ENCODE data around the gene SETSIP. TPM values are rescaled to one million over a fixed set of nuclear protein-coding genes. Genes with fewer than 3 reads are reported as not detected.

Gene SETSIP
- total RNA-seq: not detected
- not detected for polyA plus RNA-seq

DNA sequence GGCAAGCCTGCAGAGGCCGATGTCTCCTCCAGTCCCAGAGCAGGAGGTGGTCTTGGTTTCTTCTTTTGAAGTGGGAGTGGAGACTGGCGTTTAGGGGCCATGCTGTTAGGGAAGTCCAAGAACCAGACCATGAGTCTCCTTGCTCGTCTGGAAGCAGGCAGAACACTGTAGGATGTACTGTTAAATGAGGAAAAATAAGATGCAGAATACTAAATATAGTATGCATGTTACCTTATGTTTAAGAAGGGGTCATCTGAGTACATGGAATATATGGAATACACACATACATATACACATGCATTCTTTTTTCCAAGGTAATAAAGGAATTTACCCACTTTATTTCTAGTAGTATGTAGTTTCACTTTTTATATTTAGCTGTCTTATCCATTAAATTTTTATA lies at the start of gene SETSIP:
SETSIP (minus strand) TSS at position 101 of the 400 bp plus-strand sequence; CDS start at position 101, 0 bp downstream.
- H3K9me3 Mint-ChIP-seq: no peaks in the 10 kb centered on the region
- no peaks in the 10 kb centered on the region for H3K9me3 ChIP-seq (ENCODE audit: control insufficient read depth in 1 of 2, low read length in 2 of 2)
- peak within 1 kb of the TSS in 1 of 7 donors; percentile 68 for H3K27ac Mint-ChIP-seq
- no peaks in the 10 kb centered on the region for H3K27me3 Mint-ChIP-seq
- H3K36me3 ChIP-seq (ENCODE audit: insufficient read depth, low read length): no peaks in the 10 kb centered on the region
- no peak within 1 kb of the TSS for H3K4me3 ChIP-seq (ENCODE audit: low read length in 2 of 2)
- peaks cover 6 to 10% (median 7%) of the 10 kb centered on the region in 4 donors for H3K4me1 Mint-ChIP-seq
- H3K4me3 Mint-ChIP-seq: no peak within 1 kb of the TSS
- no peaks in the 10 kb centered on the region for H3K27me3 ChIP-seq (ENCODE audit: insufficient read depth, low read length)
- intact Hi-C loops (cut with micrococcal nuclease): no loop called here
- peaks cover 0 to 2% of the 10 kb centered on the region in 2 donors for H3K36me3 Mint-ChIP-seq
- no peaks in the 10 kb centered on the region for H3K4me1 ChIP-seq (ENCODE audit: insufficient read depth, low read length)
- no peak within 1 kb of the TSS for H3K27ac ChIP-seq (ENCODE audit: low read depth, low read length)
- no peak for DNase-seq
- ChIA-PET POLR2A (ENCODE audit: partially characterized antibody) (no interaction called here), CTCF (ENCODE audit: partially characterized antibody) (no interaction called here)

- Histone ChIP-seq H3K27me3 (ENCODE audit: insufficient read depth, low read length) (no peaks in the 10 kb centered on the region), H3K36me3 (ENCODE audit: insufficient read depth, low read length) (no peaks in the 10 kb centered on the region), H3K4me1 (ENCODE audit: insufficient read depth, low read length) (no peaks in the 10 kb centered on the region), H3K4me3 (ENCODE audit: low read length in 2 of 2) (no peak overlapping the region), H3K9me3 (ENCODE audit: control insufficient read depth in 1 of 2, low read length in 2 of 2) (no peaks in the 10 kb centered on the region), H3K27ac (ENCODE audit: low read depth, low read length) (no peak overlapping the region)
- no peaks in the 10 kb centered on the region for H3K27me3 Mint-ChIP-seq
- H3K36me3 Mint-ChIP-seq: peaks cover 2 to 12% of the 10 kb centered on the region in 2 donors
- H3K4me3 Mint-ChIP-seq: peak overlapping the region in 7 of 8 donors; percentile 3 to 73 (median 59)
- intact Hi-C loops (cut with micrococcal nuclease): no loop called here
- peak in 1 of 5 donors; percentile 4 for DNase-seq
- ChIA-PET CTCF (ENCODE audit: partially characterized antibody) (interaction anchor here (1.3 kb wide), 1 partner anchor 127 kb away, joined by 3 read pairs; no protein-coding TSS in a partner anchor), POLR2A (ENCODE audit: partially characterized antibody) (no interaction called here)
- peaks cover 1 to 8% (median 6%) of the 10 kb centered on the region in 4 donors for H3K4me1 Mint-ChIP-seq
- H3K9me3 Mint-ChIP-seq: no peaks in the 10 kb centered on the region
- H3K27ac Mint-ChIP-seq: peak overlapping the region in 3 of 7 donors; percentile 7 to 48 (median 21)
These were observed 48.7 kb upstream of the SETSIP start for GRCh38 chr1:92123868-92124267.

GRCh38 chr1:92118826-92119225 lies 43.6 kb upstream of the SETSIP start:
- CTCF ChIA-PET (ENCODE audit: partially characterized antibody): no interaction called here

GRCh38 chr1:92117526-92117925 lies 42.3 kb upstream of the SETSIP start:
- intact Hi-C loops (cut with micrococcal nuclease): no loop called here
- no peak for DNase-seq
- Mint-ChIP-seq H3K4me3 (no peak overlapping the region), H3K36me3 (peaks cover 2 to 3% of the 10 kb centered on the region in 2 donors), H3K4me1 (peaks cover 0 to 6% (median 5%) of the 10 kb centered on the region in 4 donors), H3K9me3 (peaks cover 0 to 3% (median 0%) of the 10 kb centered on the region in 8 donors), H3K27me3 (no peaks in the 10 kb centered on the region), H3K27ac (peak overlapping the region in 1 of 7 donors; percentile 73)
- Histone ChIP-seq H3K36me3 (ENCODE audit: insufficient read depth, low read length) (no peaks in the 10 kb centered on the region), H3K27ac (ENCODE audit: low read depth, low read length) (no peak overlapping the region), H3K4me1 (ENCODE audit: insufficient read depth, low read length) (no peaks in the 10 kb centered on the region), H3K4me3 (ENCODE audit: low read length in 2 of 2) (no peak overlapping the region), H3K27me3 (ENCODE audit: insufficient read depth, low read length) (no peaks in the 10 kb centered on the region), H3K9me3 (ENCODE audit: control insufficient read depth in 1 of 2, low read length in 2 of 2) (no peaks in the 10 kb centered on the region)
- ChIA-PET CTCF (ENCODE audit: partially characterized antibody) (no interaction called here), POLR2A (ENCODE audit: partially characterized antibody) (no interaction called here)

More at GRCh38 chr1:92118826-92119225, 43.6 kb upstream of the SETSIP start:
- no peak overlapping the region for H3K27ac ChIP-seq (ENCODE audit: low read depth, low read length)
- H3K9me3 ChIP-seq (ENCODE audit: control insufficient read depth in 1 of 2, low read length in 2 of 2): no peaks in the 10 kb centered on the region
- no peak overlapping the region for H3K4me3 Mint-ChIP-seq
- H3K27ac Mint-ChIP-seq: no peak overlapping the region
- no peak overlapping the region for H3K4me3 ChIP-seq (ENCODE audit: low read length in 2 of 2)
- POLR2A ChIA-PET (ENCODE audit: partially characterized antibody): no interaction called here
- H3K36me3 ChIP-seq (ENCODE audit: insufficient read depth, low read length): no peaks in the 10 kb centered on the region
- intact Hi-C loops (cut with micrococcal nuclease): no loop called here
- H3K9me3 Mint-ChIP-seq: peaks cover 0 to 3% (median 0%) of the 10 kb centered on the region in 8 donors
- peaks cover 2 to 7% (median 6%) of the 10 kb centered on the region in 4 donors for H3K4me1 Mint-ChIP-seq
- no peaks in the 10 kb centered on the region for H3K27me3 ChIP-seq (ENCODE audit: insufficient read depth, low read length)
- DNase-seq: no peak
- H3K4me1 ChIP-seq (ENCODE audit: insufficient read depth, low read length): no peaks in the 10 kb centered on the region
- no peaks in the 10 kb centered on the region for H3K27me3 Mint-ChIP-seq
- peaks cover 0 to 5% of the 10 kb centered on the region in 2 donors for H3K36me3 Mint-ChIP-seq

- H3K4me3 Mint-ChIP-seq: no peak overlapping the region
- Histone ChIP-seq H3K9me3 (ENCODE audit: control insufficient read depth in 1 of 2, low read length in 2 of 2) (no peaks in the 10 kb centered on the region), H3K27me3 (ENCODE audit: insufficient read depth, low read length) (no peaks in the 10 kb centered on the region), H3K36me3 (ENCODE audit: insufficient read depth, low read length) (no peaks in the 10 kb centered on the region), H3K4me1 (ENCODE audit: insufficient read depth, low read length) (no peaks in the 10 kb centered on the region), H3K27ac (ENCODE audit: low read depth, low read length) (no peak overlapping the region), H3K4me3 (ENCODE audit: low read length in 2 of 2) (no peak overlapping the region)
- POLR2A ChIA-PET (ENCODE audit: partially characterized antibody): no interaction called here
- no peaks in the 10 kb centered on the region for H3K9me3 Mint-ChIP-seq
- H3K27me3 Mint-ChIP-seq: no peaks in the 10 kb centered on the region
- H3K4me1 Mint-ChIP-seq: no peaks in the 10 kb centered on the region
- H3K27ac Mint-ChIP-seq: no peak overlapping the region
- intact Hi-C loops (cut with micrococcal nuclease): no loop called here
- CTCF ChIA-PET (ENCODE audit: partially characterized antibody): no interaction called here
- peaks cover 16 to 24% of the 10 kb centered on the region in 2 donors for H3K36me3 Mint-ChIP-seq
- DNase-seq: no peak
These were observed 33.4 kb upstream of the SETSIP start for GRCh38 chr1:92108631-92109030.

GRCh38 chr1:92105546-92106081 lies 30.4 kb upstream of the SETSIP start:
- Mint-ChIP-seq H3K27ac (no peak overlapping the region), H3K27me3 (no peaks in the 10 kb centered on the region), H3K4me3 (no peak overlapping the region), H3K9me3 (no peaks in the 10 kb centered on the region), H3K4me1 (no peaks in the 10 kb centered on the region), H3K36me3 (peaks cover 23 to 34% of the 10 kb centered on the region in 2 donors)
- Histone ChIP-seq H3K27ac (ENCODE audit: low read depth, low read length) (no peak overlapping the region), H3K4me3 (ENCODE audit: low read length in 2 of 2) (no peak overlapping the region), H3K9me3 (ENCODE audit: control insufficient read depth in 1 of 2, low read length in 2 of 2) (no peaks in the 10 kb centered on the region), H3K27me3 (ENCODE audit: insufficient read depth, low read length) (no peaks in the 10 kb centered on the region), H3K36me3 (ENCODE audit: insufficient read depth, low read length) (no peaks in the 10 kb centered on the region), H3K4me1 (ENCODE audit: insufficient read depth, low read length) (no peaks in the 10 kb centered on the region)
- intact Hi-C loops (cut with micrococcal nuclease): no loop called here
- ChIA-PET CTCF (ENCODE audit: partially characterized antibody) (interaction anchor here (0.6 kb wide), 1 partner anchor 16 kb away, joined by 3 read pairs; no protein-coding TSS in a partner anchor), POLR2A (ENCODE audit: partially characterized antibody) (no interaction called here)
- no peak for DNase-seq

DNA sequence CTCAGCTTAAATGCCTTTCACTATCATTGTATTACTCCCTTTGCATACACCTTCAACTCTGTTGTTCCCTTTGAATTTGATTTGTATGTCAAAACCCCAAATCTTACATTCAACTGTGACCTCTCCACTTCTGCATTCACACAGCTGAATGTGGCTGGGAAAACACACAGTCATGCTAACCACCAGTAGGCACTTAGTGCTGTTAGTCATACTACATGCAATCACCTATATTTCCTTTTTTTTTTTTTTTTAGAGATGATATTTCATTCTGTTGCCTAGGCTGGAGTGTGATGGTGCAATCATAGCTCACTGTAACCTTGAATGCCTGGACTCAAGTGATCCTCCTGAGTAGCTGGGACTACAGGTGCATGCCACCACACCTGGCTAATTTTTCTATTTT lies 21.1 kb upstream of the SETSIP start:
- peaks cover 2 to 31% of the 10 kb centered on the region in 2 donors for H3K36me3 Mint-ChIP-seq
- ChIA-PET POLR2A (ENCODE audit: partially characterized antibody) (no interaction called here), CTCF (ENCODE audit: partially characterized antibody) (no interaction called here)
- no peaks in the 10 kb centered on the region for H3K4me1 ChIP-seq (ENCODE audit: insufficient read depth, low read length)
- intact Hi-C loops (cut with micrococcal nuclease): no loop called here
- H3K9me3 ChIP-seq (ENCODE audit: control insufficient read depth in 1 of 2, low read length in 2 of 2): no peaks in the 10 kb centered on the region
- no peaks in the 10 kb centered on the region for H3K27me3 Mint-ChIP-seq
- no peak for DNase-seq
- H3K4me3 ChIP-seq (ENCODE audit: low read length in 2 of 2): no peak overlapping the region
- no peaks in the 10 kb centered on the region for H3K36me3 ChIP-seq (ENCODE audit: insufficient read depth, low read length)
- no peak overlapping the region for H3K27ac Mint-ChIP-seq
- no peak overlapping the region for H3K4me3 Mint-ChIP-seq
- no peak overlapping the region for H3K27ac ChIP-seq (ENCODE audit: low read depth, low read length)
- H3K27me3 ChIP-seq (ENCODE audit: insufficient read depth, low read length): no peaks in the 10 kb centered on the region
- H3K9me3 Mint-ChIP-seq: no peaks in the 10 kb centered on the region
- H3K4me1 Mint-ChIP-seq: no peaks in the 10 kb centered on the region

All from CD4-positive, alpha-beta memory T cell (primary cell).